Kidney (tissue), 14 donors: Measurements from ENCODE around the gene OR2J1. TPM values are rescaled to one million over a fixed set of nuclear protein-coding genes. Genes with fewer than 3 reads are reported as not detected.

Source experiments
- DNase-seq, 5 donors: peaks; one replicate each; pipeline ENCODE4 v3.0.0-alpha.2; 2013 to 2020
- FAIRE-seq: peaks from 2 replicates; lab custom pipeline; 2012; peaks lifted over from hg19 to GRCh38; lab: Jason Lieb, UNC
- H3K27ac ChIP-seq, 2 donors: one replicate each; pipeline ENCODE4 v1.7.0; 2013; ENCODE audit warnings: low read depth in 2 of 2, low read length in 2 of 2, inconsistent platforms in 1 of 2
- H3K27me3 ChIP-seq: one replicate; pipeline ENCODE4 v1.7.1; 2013; ENCODE audit warnings: low read length, inconsistent platforms; ENCODE audit not compliant: control insufficient read depth, insufficient read depth
- H3K36me3 ChIP-seq, 3 donors: one replicate each; pipeline versions ENCODE4 v1.7.0 to v1.7.1; 2013; ENCODE audit warnings: low read length in 3 of 3, control low read depth in 1 of 3, inconsistent platforms in 1 of 3; ENCODE audit not compliant: insufficient read depth in 3 of 3, control insufficient read depth in 2 of 3
- H3K4me1 ChIP-seq, 3 donors: one replicate each; pipeline versions ENCODE4 v1.7.0 to v1.7.1; 2013; ENCODE audit warnings: low read length in 3 of 3, inconsistent platforms in 1 of 3, low read depth in 1 of 3; ENCODE audit not compliant: control insufficient read depth in 2 of 3, insufficient read depth in 2 of 3
- H3K4me3 ChIP-seq, 3 donors: one replicate each; pipeline versions ENCODE4 v1.7.0 to v1.8.1; 2013; ENCODE audit warnings: low read length in 3 of 3, control low read depth in 1 of 3, inconsistent platforms in 1 of 3
- H3K9ac ChIP-seq, 3 donors: one replicate each; pipeline versions ENCODE4 v1.7.0 to v1.7.1; 2013; ENCODE audit warnings: low read length in 3 of 3, control low read depth in 1 of 3, inconsistent platforms in 1 of 3
- H3K9me3 ChIP-seq, 3 donors: one replicate each; pipeline versions ENCODE4 v1.7.0 to v1.7.1; 2013; ENCODE audit warnings: low read length in 3 of 3, control low read depth in 1 of 3, inconsistent platforms in 1 of 3; ENCODE audit not compliant: control insufficient read depth in 2 of 3, insufficient read depth in 1 of 3
- CTCF ChIP-seq: IDR thresholded peaks from 3 replicates; pipeline ENCODE4 v1.5.1; 2012; ENCODE audit warnings: mild to moderate bottlenecking, moderate library complexity, borderline replicate concordance; ENCODE audit not compliant: insufficient read depth; ENCODE audit errors: extremely low read depth
- intact Hi-C: fragments of 100-400 bp; cut with DNase I; formaldehyde crosslinking; loops from one replicate; pipeline ENCODE4 v1.11.1; 2022
- polyA plus RNA-seq: library from polyadenylated mRNA; stranded (reverse); fragments of 350-450 nt; fragmentation: Illumina TruSeq; extraction: RNeasy Lipid Tissue Mini Kit (QIAGEN cat#74804); gene quantifications from one replicate; pipeline ENCODE4 v1.2.3, GENCODE V29; 2014; ENCODE audit warnings: low read depth, low replicate concordance; ENCODE audit not compliant: insufficient read depth
- total RNA-seq: library from RNA; stranded (reverse); fragmentation: NEBNext Ultra II Directional; extraction: Animal tissue kit (Norgen Biotek cat#: 25700); gene quantifications from one replicate; pipeline ENCODE4 v1.2.1, GENCODE V29; 2021
- donor health status: control.
- donor health status: control.
- donor health status: control.
- donor health status: control.
- donor health status: control.
- donor health status: DM: yes; HTN: yes; CAD: no.
- donor health status: Normal renal cell carcinoma (clear cell type).

OR2J1 gene
- total and polyA plus RNA-seq, 2 donors from 2014 or later: not detected

- Histone ChIP-seq H3K36me3 (no peaks in the 10 kb centered on the region), H3K9me3 (no peaks in the 10 kb centered on the region), H3K4me3 (no peak overlapping the region), H3K9ac (no peak overlapping the region), H3K27me3 (no peaks in the 10 kb centered on the region), H3K27ac (no peak overlapping the region), H3K4me1 (no peaks in the 10 kb centered on the region)
- no peak for TF ChIP-seq CTCF
- DNase-seq (peak in 1 of 5 donors; percentile 2), FAIRE-seq (no peak)
- intact Hi-C loops: no loop called here
These were observed 20.1 kb upstream of the OR2J1 start for GRCh38 chr6:29079203-29079602.

- H3K9me3 ChIP-seq: no peaks in the 10 kb centered on the region
- no peak for FAIRE-seq
- H3K4me3 ChIP-seq: no peak overlapping the region
- no peaks in the 10 kb centered on the region for H3K36me3 ChIP-seq
- no peaks in the 10 kb centered on the region for H3K27me3 ChIP-seq
- TF ChIP-seq CTCF: no peak
- H3K9ac ChIP-seq: no peak overlapping the region
- intact Hi-C loops: no loop called here
- DNase-seq: no peak
- no peaks in the 10 kb centered on the region for H3K4me1 ChIP-seq
- no peak overlapping the region for H3K27ac ChIP-seq
These were observed 18.0 kb upstream of the OR2J1 start for GRCh38 chr6:29081312-29081711.

- DNase-seq: no peak
These were observed 16.8 kb upstream of the OR2J1 start for GRCh38 chr6:29082457-29082856.

More at GRCh38 chr6:29082457-29082856, 16.8 kb upstream of the OR2J1 start:
- no peaks in the 10 kb centered on the region for H3K36me3 ChIP-seq
- intact Hi-C loops: no loop called here
- FAIRE-seq: no peak
- no peak overlapping the region for H3K27ac ChIP-seq
- H3K9ac ChIP-seq: no peak overlapping the region
- H3K4me3 ChIP-seq: no peak overlapping the region
- no peaks in the 10 kb centered on the region for H3K4me1 ChIP-seq
- TF ChIP-seq CTCF: no peak
- no peaks in the 10 kb centered on the region for H3K27me3 ChIP-seq
- no peaks in the 10 kb centered on the region for H3K9me3 ChIP-seq
